HEK293 (cell line): ENCODE data around the gene NDUFA8.

Experiments used
- CTCF ChIA-PET: fragments of 350-600 bp; formaldehyde crosslinking; extraction: SDS; loops from one replicate; lab custom pipeline; 2021; ENCODE audit warnings: antibody characterized with exemption; lab: Yijun Ruan, JAX
- POLR2A ChIA-PET: fragments of 300-600 bp; formaldehyde crosslinking; extraction: SDS; loops from one replicate; lab custom pipeline; 2020; ENCODE audit warnings: antibody characterized with exemption, inconsistent platforms; lab: Yijun Ruan, JAX
- H3K27ac ChIP-seq: fragments of 200-500 bp; sonication (Bioruptor generic); 2 replicates; pipeline ENCODE4 v1.5.1; 2014; ENCODE audit warnings: low read depth, low read length, control low read depth, inconsistent platforms; ENCODE audit errors: extremely low read depth
- H3K36me3 ChIP-seq, 2 experiments: fragments of 200-500 bp in 1 of 2; sonication (Bioruptor generic) in 1 of 2; 1 replicate in 1 of 2; 2 replicates in 1 of 2; pipeline ENCODE4 v1.5.1; 2014 to 2017; ENCODE audit warnings: inconsistent platforms in 2 of 2, low read length in 2 of 2; ENCODE audit not compliant: control insufficient read depth in 2 of 2, insufficient read depth in 1 of 2
- H3K4me1 ChIP-seq: fragments of 200-500 bp; sonication (Bioruptor generic); 2 replicates; pipeline ENCODE4 v1.5.1; 2014; ENCODE audit warnings: mild to moderate bottlenecking, low read length, inconsistent platforms; ENCODE audit not compliant: control insufficient read depth, insufficient read depth
- H3K4me3 ChIP-seq: 2 replicates; pipeline ENCODE4 v1.5.1; 2011; ENCODE audit warnings: low read depth, mild to moderate bottlenecking, control low read depth, low read length, moderate library complexity
- H3K9me3 ChIP-seq: fragments of 200-500 bp; sonication (Bioruptor generic); 2 replicates; pipeline ENCODE4 v1.5.1; 2014; ENCODE audit warnings: low read depth, low read length, inconsistent platforms; ENCODE audit not compliant: control insufficient read depth, insufficient read depth
- GLI4 ChIP-seq: fragments of 450-650 bp; formaldehyde crosslinking; IDR thresholded peaks from 2 replicates; pipeline ENCODE4 v1.5.1; 2016; ENCODE audit warnings: missing biosample characterization, missing genetic modification characterization
- KLF16 ChIP-seq: fragments of 450-650 bp; formaldehyde crosslinking; IDR thresholded peaks from 2 replicates; pipeline ENCODE4 v1.5.1; 2017; ENCODE audit warnings: missing biosample characterization, missing genetic modification characterization
- KLF8 ChIP-seq: fragments of 450-650 bp; formaldehyde crosslinking; IDR thresholded peaks from 2 replicates; pipeline ENCODE4 v1.5.1; 2016; ENCODE audit warnings: missing biosample characterization, missing genetic modification characterization
- SCRT1 ChIP-seq: fragments of 450-650 bp; formaldehyde crosslinking; IDR thresholded peaks from 2 replicates; pipeline ENCODE4 v1.5.1; 2016; ENCODE audit warnings: missing biosample characterization, missing genetic modification characterization, borderline replicate concordance
- SP7 ChIP-seq: fragments of 450-650 bp; formaldehyde crosslinking; IDR thresholded peaks from 2 replicates; pipeline ENCODE4 v1.5.1; 2016; ENCODE audit warnings: missing biosample characterization, missing genetic modification characterization
- TCF7L2 ChIP-seq: IDR thresholded peaks from 2 replicates; pipeline ENCODE4 v1.6.1; 2011; ENCODE audit warnings: low read depth, mild to moderate bottlenecking, inconsistent platforms, low read length, moderate library complexity, borderline replicate concordance
- WT1 ChIP-seq: fragments of 450-650 bp; formaldehyde crosslinking; IDR thresholded peaks from 2 replicates; pipeline ENCODE4 v1.5.1; 2016; ENCODE audit warnings: missing biosample characterization, missing genetic modification characterization
- ZBTB20 ChIP-seq: fragments of 450-650 bp; formaldehyde crosslinking; IDR thresholded peaks from 2 replicates; pipeline ENCODE4 v1.5.1; 2016; ENCODE audit warnings: missing biosample characterization, missing genetic modification characterization
- ZBTB7A ChIP-seq: fragments of 450-650 bp; formaldehyde crosslinking; IDR thresholded peaks from 2 replicates; pipeline ENCODE4 v1.5.1; 2016; ENCODE audit warnings: low read depth, missing biosample characterization, missing genetic modification characterization
- ZFP37 ChIP-seq: fragments of 450-650 bp; formaldehyde crosslinking; IDR thresholded peaks from 2 replicates; pipeline ENCODE4 v1.5.1; 2016; ENCODE audit warnings: missing biosample characterization, missing genetic modification characterization
- ZNF121 ChIP-seq: fragments of 450-650 bp; formaldehyde crosslinking; IDR thresholded peaks from 2 replicates; pipeline ENCODE4 v1.5.1; 2016; ENCODE audit warnings: missing biosample characterization, missing genetic modification characterization
- ZNF133 ChIP-seq: fragments of 450-650 bp; formaldehyde crosslinking; IDR thresholded peaks from 2 replicates; pipeline ENCODE4 v1.5.1; 2016; ENCODE audit warnings: missing biosample characterization, missing genetic modification characterization
- ZNF16 ChIP-seq: fragments of 450-650 bp; formaldehyde crosslinking; IDR thresholded peaks from 2 replicates; pipeline ENCODE4 v1.5.1; 2016; ENCODE audit warnings: low read depth, missing biosample characterization, missing genetic modification characterization
- ZNF175 ChIP-seq: fragments of 450-650 bp; formaldehyde crosslinking; IDR thresholded peaks from 2 replicates; pipeline ENCODE4 v1.5.1; 2016; ENCODE audit warnings: missing biosample characterization, missing genetic modification characterization
- ZNF221 ChIP-seq: fragments of 450-650 bp; formaldehyde crosslinking; IDR thresholded peaks from 2 replicates; pipeline ENCODE4 v1.5.1; 2017; ENCODE audit warnings: missing biosample characterization, missing genetic modification characterization, borderline replicate concordance
- ZNF239 ChIP-seq: fragments of 450-650 bp; formaldehyde crosslinking; IDR thresholded peaks from 2 replicates; pipeline ENCODE4 v1.5.1; 2016; ENCODE audit warnings: missing biosample characterization, missing genetic modification characterization
- ZNF266 ChIP-seq: fragments of 450-650 bp; formaldehyde crosslinking; IDR thresholded peaks from 2 replicates; pipeline ENCODE4 v1.5.1; 2016; ENCODE audit warnings: missing biosample characterization, missing genetic modification characterization, low read depth
- ZNF311 ChIP-seq: fragments of 450-650 bp; formaldehyde crosslinking; IDR thresholded peaks from 2 replicates; pipeline ENCODE4 v1.5.1; 2017; ENCODE audit warnings: missing biosample characterization, missing genetic modification characterization, borderline replicate concordance
- ZNF423 ChIP-seq: fragments of 450-650 bp; formaldehyde crosslinking; IDR thresholded peaks from 2 replicates; pipeline ENCODE4 v1.5.1; 2016; ENCODE audit warnings: missing biosample characterization, missing genetic modification characterization
- ZNF48 ChIP-seq: fragments of 450-650 bp; formaldehyde crosslinking; IDR thresholded peaks from 2 replicates; pipeline ENCODE4 v1.5.1; 2016; ENCODE audit warnings: missing biosample characterization, missing genetic modification characterization
- ZNF501 ChIP-seq: fragments of 450-650 bp; formaldehyde crosslinking; IDR thresholded peaks from 2 replicates; pipeline ENCODE4 v1.5.1; 2016; ENCODE audit warnings: missing biosample characterization, missing genetic modification characterization
- ZNF510 ChIP-seq: fragments of 450-650 bp; formaldehyde crosslinking; IDR thresholded peaks from 2 replicates; pipeline ENCODE4 v1.5.1; 2018; ENCODE audit warnings: mild to moderate bottlenecking, missing genetic modification characterization, missing biosample characterization; ENCODE audit not compliant: insufficient replicate concordance
- ZNF529 ChIP-seq: fragments of 450-650 bp; formaldehyde crosslinking; IDR thresholded peaks from 2 replicates; pipeline ENCODE4 v1.5.1; 2017; ENCODE audit warnings: missing genetic modification characterization, missing biosample characterization; ENCODE audit not compliant: insufficient replicate concordance
- ZNF530 ChIP-seq: fragments of 450-650 bp; formaldehyde crosslinking; IDR thresholded peaks from 2 replicates; pipeline ENCODE4 v1.5.1; 2016; ENCODE audit warnings: low read depth, missing biosample characterization, missing genetic modification characterization
- ZNF560 ChIP-seq: fragments of 450-650 bp; formaldehyde crosslinking; IDR thresholded peaks from 2 replicates; pipeline ENCODE4 v1.5.1; 2017; ENCODE audit warnings: missing biosample characterization, missing genetic modification characterization, borderline replicate concordance
- ZNF561 ChIP-seq: fragments of 450-650 bp; IDR thresholded peaks from 2 replicates; pipeline ENCODE4 v1.5.1; 2018; ENCODE audit warnings: missing biosample characterization, missing genetic modification characterization, borderline replicate concordance
- ZNF701 ChIP-seq: fragments of 450-650 bp; formaldehyde crosslinking; IDR thresholded peaks from 2 replicates; pipeline ENCODE4 v1.5.1; 2016; ENCODE audit warnings: missing biosample characterization, missing genetic modification characterization
- ZNF776 ChIP-seq: fragments of 450-650 bp; formaldehyde crosslinking; IDR thresholded peaks from 2 replicates; pipeline ENCODE4 v1.5.0; 2017; ENCODE audit warnings: missing biosample characterization, missing genetic modification characterization, borderline replicate concordance
- ZNF777 ChIP-seq: fragments of 450-650 bp; formaldehyde crosslinking; IDR thresholded peaks from 2 replicates; pipeline ENCODE4 v1.5.1; 2017; ENCODE audit warnings: missing biosample characterization, missing genetic modification characterization, borderline replicate concordance
- ZSCAN23 ChIP-seq: fragments of 450-650 bp; formaldehyde crosslinking; IDR thresholded peaks from 2 replicates; pipeline ENCODE4 v1.5.1; 2016; ENCODE audit warnings: missing biosample characterization, missing genetic modification characterization
- ZXDB ChIP-seq: fragments of 450-650 bp; formaldehyde crosslinking; IDR thresholded peaks from 2 replicates; pipeline ENCODE4 v1.5.1; 2016; ENCODE audit warnings: missing biosample characterization, missing genetic modification characterization
- TF ChIP-seq, protein P1 (sequence below): sonication (generic); formaldehyde crosslinking; IDR thresholded peaks from 2 replicates; pipeline ENCODE4 v1.8.1; 2022; ENCODE audit warnings: mild to moderate bottlenecking, moderate library complexity, missing genetic modification reagents
- TF ChIP-seq, protein P2 (sequence below): fragments of 450-650 bp; formaldehyde crosslinking; IDR thresholded peaks from 2 replicates; pipeline ENCODE4 v1.5.1; 2017; ENCODE audit warnings: missing biosample characterization, missing genetic modification characterization
- TF ChIP-seq, protein P3 (sequence below): fragments of 450-650 bp; formaldehyde crosslinking; IDR thresholded peaks from 2 replicates; pipeline ENCODE4 v1.5.1; 2017; ENCODE audit warnings: missing biosample characterization, missing genetic modification characterization
- TF ChIP-seq, protein P4 (sequence below): fragments of 450-650 bp; formaldehyde crosslinking; IDR thresholded peaks from 2 replicates; pipeline ENCODE4 v1.5.1; 2016; ENCODE audit warnings: missing biosample characterization, missing genetic modification characterization

The NDUFA8 gene

DNA sequence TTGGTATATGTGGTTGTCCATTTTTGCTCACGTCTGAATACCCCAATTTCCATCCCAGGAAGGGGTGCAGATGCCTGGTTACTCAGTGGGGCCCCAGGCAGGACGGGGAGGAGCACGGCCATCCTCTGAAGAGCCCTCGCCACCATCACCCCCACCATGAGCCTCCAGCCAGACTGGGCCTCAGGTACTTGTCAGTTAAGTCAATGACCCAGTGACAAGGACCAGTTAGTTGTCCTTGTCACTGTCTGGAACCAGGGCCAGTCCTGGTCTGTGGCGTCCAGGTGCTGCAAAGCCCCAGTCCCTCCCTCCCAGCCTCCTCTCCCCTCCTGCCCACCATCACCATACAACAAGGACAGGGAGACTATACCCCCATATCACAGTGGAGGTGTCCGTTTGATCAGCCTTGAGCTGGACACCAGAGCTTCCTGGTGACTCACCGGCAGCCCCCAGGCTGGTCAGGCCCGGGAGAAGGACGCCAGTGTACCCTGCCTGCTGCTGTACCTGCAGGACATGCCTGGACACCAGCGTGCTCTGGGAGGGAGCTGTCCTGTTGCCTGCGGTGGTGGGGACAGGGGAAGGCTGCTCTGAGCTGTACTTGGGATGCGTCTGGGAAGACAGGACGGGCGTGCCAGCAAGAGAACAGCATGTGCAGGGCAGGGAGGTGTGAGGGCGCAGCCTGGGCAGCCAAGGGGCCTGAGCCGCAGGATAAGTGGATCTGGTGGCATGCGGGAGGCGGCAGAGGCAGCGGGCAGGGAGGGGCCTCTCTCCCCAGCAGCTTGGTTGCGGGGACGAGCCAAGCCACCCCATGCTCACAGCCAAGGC, 33.9 kb downstream of the NDUFA8 start:
- no peak overlapping the region for H3K4me3 ChIP-seq
- ChIA-PET POLR2A (interaction anchor here (0.6 to 1.8 kb wide), 3 partner anchors 26 to 226 kb away, joined by 4 to 10 read pairs (median 5); no protein-coding TSS in a partner anchor), CTCF (interaction anchor here (0.6 to 12.1 kb wide), 41 partner anchors 8 to 700 kb away, joined by 3 to 473 read pairs (median 4); partner anchors contain the start of genes MRRF, NDUFA8, RBM18 and TTLL11)

DNA sequence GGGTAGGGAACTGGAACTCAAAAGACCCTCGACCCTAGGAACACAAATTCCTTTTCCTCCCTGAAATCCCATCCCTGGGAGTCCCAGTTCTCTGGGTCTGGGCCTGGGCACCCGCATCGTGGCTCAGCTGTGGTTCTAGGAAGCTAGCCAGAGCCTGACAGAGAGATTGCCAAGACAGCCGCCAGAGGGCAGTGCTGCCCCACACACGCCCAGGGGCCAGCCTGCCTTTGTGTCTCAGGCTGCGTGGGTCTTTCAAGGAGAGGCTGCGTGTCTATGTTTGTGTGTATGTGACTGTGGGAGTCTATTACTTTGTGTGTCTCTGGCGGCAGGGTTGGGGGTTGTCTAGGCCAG, 34.4 kb downstream of the NDUFA8 start:
- H3K27ac ChIP-seq: no peak overlapping the region
- ChIA-PET POLR2A (interaction anchor here (0.6 to 1.8 kb wide), 3 partner anchors 26 to 226 kb away, joined by 4 to 10 read pairs (median 5); no protein-coding TSS in a partner anchor), CTCF (interaction anchor here (0.6 to 12.1 kb wide), 53 partner anchors 9 to 1592 kb away, joined by 3 to 473 read pairs (median 4); partner anchors contain the start of genes MRRF, NDUFA8, RBM18 and TTLL11)
- H3K36me3 ChIP-seq: no peaks in the 10 kb centered on the region
- no peak overlapping the region for H3K4me3 ChIP-seq
- no peaks in the 10 kb centered on the region for H3K4me1 ChIP-seq
- H3K9me3 ChIP-seq: no peaks in the 10 kb centered on the region
- TF ChIP-seq ZNF423 (tag by site-specific recombination) (no peak), ZBTB7A (no peak), KLF16 (tag by site-specific recombination) (no peak), ZNF48 (no peak), ZNF221 (tag by site-specific recombination) (no peak), ZNF311 (tag by site-specific recombination) (no peak), ZNF777 (tag by site-specific recombination) (no peak), WT1 (tag by site-specific recombination) (no peak), KLF8 (tag by site-specific recombination) (0 out of 2 replicates have a peak, but pooled peaks have one; percentile 17), ZNF560 (tag by site-specific recombination) (no peak), ZSCAN23 (tag by site-specific recombination) (no peak), SCRT1 (tag by site-specific recombination) (no peak), SP7 (tag by site-specific recombination) (no peak), ZNF510 (no peak)
- TF ChIP-seq, protein P1, sequence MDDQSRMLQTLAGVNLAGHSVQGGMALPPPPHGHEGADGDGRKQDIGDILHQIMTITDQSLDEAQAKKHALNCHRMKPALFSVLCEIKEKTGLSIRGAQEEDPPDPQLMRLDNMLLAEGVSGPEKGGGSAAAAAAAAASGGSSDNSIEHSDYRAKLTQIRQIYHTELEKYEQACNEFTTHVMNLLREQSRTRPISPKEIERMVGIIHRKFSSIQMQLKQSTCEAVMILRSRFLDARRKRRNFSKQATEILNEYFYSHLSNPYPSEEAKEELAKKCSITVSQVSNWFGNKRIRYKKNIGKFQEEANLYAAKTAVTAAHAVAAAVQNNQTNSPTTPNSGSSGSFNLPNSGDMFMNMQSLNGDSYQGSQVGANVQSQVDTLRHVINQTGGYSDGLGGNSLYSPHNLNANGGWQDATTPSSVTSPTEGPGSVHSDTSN: no peak

More for the DNA sequence above, 33.9 kb downstream of the NDUFA8 start:
- no peaks in the 10 kb centered on the region for H3K36me3 ChIP-seq
- H3K27ac ChIP-seq: no peak overlapping the region
- H3K4me1 ChIP-seq: no peaks in the 10 kb centered on the region
- TF ChIP-seq ZNF239 (no peak), ZXDB (tag by site-specific recombination) (no peak), TCF7L2 (no peak), ZNF121 (tag by site-specific recombination) (no peak), GLI4 (tag by site-specific recombination) (no peak), ZNF266 (tag by site-specific recombination) (no peak), ZNF561 (tag by site-specific recombination) (no peak), ZNF133 (no peak), ZNF16 (no peak), ZNF501 (tag by site-specific recombination) (no peak), ZBTB20 (tag by site-specific recombination) (no peak), ZNF175 (no peak), ZFP37 (tag by site-specific recombination) (no peak), ZNF701 (tag by site-specific recombination) (no peak), ZNF530 (tag by site-specific recombination) (no peak), ZNF529 (tag by site-specific recombination) (no peak), ZNF776 (tag by site-specific recombination) (no peak)
- TF ChIP-seq, protein P2, sequence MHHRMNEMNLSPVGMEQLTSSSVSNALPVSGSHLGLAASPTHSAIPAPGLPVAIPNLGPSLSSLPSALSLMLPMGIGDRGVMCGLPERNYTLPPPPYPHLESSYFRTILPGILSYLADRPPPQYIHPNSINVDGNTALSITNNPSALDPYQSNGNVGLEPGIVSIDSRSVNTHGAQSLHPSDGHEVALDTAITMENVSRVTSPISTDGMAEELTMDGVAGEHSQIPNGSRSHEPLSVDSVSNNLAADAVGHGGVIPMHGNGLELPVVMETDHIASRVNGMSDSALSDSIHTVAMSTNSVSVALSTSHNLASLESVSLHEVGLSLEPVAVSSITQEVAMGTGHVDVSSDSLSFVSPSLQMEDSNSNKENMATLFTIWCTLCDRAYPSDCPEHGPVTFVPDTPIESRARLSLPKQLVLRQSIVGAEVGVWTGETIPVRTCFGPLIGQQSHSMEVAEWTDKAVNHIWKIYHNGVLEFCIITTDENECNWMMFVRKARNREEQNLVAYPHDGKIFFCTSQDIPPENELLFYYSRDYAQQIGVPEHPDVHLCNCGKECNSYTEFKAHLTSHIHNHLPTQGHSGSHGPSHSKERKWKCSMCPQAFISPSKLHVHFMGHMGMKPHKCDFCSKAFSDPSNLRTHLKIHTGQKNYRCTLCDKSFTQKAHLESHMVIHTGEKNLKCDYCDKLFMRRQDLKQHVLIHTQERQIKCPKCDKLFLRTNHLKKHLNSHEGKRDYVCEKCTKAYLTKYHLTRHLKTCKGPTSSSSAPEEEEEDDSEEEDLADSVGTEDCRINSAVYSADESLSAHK: no peak
- TF ChIP-seq, protein P3, sequence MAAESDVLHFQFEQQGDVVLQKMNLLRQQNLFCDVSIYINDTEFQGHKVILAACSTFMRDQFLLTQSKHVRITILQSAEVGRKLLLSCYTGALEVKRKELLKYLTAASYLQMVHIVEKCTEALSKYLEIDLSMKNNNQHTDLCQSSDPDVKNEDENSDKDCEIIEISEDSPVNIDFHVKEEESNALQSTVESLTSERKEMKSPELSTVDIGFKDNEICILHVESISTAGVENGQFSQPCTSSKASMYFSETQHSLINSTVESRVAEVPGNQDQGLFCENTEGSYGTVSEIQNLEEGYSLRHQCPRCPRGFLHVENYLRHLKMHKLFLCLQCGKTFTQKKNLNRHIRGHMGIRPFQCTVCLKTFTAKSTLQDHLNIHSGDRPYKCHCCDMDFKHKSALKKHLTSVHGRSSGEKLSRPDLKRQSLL (tag by site-specific recombination): no peak
- TF ChIP-seq, protein P4, sequence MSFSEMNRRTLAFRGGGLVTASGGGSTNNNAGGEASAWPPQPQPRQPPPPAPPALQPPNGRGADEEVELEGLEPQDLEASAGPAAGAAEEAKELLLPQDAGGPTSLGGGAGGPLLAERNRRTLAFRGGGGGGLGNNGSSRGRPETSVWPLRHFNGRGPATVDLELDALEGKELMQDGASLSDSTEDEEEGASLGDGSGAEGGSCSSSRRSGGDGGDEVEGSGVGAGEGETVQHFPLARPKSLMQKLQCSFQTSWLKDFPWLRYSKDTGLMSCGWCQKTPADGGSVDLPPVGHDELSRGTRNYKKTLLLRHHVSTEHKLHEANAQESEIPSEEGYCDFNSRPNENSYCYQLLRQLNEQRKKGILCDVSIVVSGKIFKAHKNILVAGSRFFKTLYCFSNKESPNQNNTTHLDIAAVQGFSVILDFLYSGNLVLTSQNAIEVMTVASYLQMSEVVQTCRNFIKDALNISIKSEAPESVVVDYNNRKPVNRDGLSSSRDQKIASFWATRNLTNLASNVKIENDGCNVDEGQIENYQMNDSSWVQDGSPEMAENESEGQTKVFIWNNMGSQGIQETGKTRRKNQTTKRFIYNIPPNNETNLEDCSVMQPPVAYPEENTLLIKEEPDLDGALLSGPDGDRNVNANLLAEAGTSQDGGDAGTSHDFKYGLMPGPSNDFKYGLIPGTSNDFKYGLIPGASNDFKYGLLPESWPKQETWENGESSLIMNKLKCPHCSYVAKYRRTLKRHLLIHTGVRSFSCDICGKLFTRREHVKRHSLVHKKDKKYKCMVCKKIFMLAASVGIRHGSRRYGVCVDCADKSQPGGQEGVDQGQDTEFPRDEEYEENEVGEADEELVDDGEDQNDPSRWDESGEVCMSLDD (tag by site-specific recombination): no peak
- no peaks in the 10 kb centered on the region for H3K9me3 ChIP-seq
